Right atrium auricular region (tissue), 2 donors: ENCODE results near the gene SPEF1. TPM values are rescaled to one million over a fixed set of nuclear protein-coding genes. Genes with fewer than 3 reads are reported as not detected.
"Not testable (repeated sequence)": the region's sequence is repeated elsewhere in the genome, so short reads cannot be mapped to it uniquely, and the experiment has no call there.

Experiments
- DNase-seq: peaks from one replicate; pipeline ENCODE4 v3.0.0-alpha.2; 2019; ENCODE audit warnings: low spot score
- H3K27ac ChIP-seq, 2 donors: fragments of 200-600 bp; sonication (generic); 1 replicate in 1 of 2; 2 replicates in 1 of 2; pipeline ENCODE4 v1.5.1; 2016 to 2019
- H3K27me3 ChIP-seq, 2 donors: fragments of 200-600 bp; sonication (generic); one replicate each; pipeline versions ENCODE4 v1.5.1 to v1.6.0; 2017 to 2019
- H3K36me3 ChIP-seq: fragments of 200-600 bp; sonication (generic); one replicate; pipeline ENCODE4 v1.5.1; 2016
- H3K4me1 ChIP-seq, 2 donors: fragments of 200-600 bp; sonication (generic); one replicate each; pipeline versions ENCODE4 v1.5.1 to v1.6.0; 2017 to 2019
- H3K4me3 ChIP-seq, 2 donors: fragments of 200-600 bp; sonication (generic); 1 replicate in 1 of 2; 2 replicates in 1 of 2; pipeline ENCODE4 v1.5.1; 2017 to 2019; ENCODE audit warnings: mild to moderate bottlenecking in 1 of 2, moderate library complexity in 1 of 2
- H3K9me3 ChIP-seq, 2 donors: fragments of 200-600 bp; sonication (generic); one replicate each; pipeline ENCODE4 v1.5.1; 2019
- total RNA-seq, 2 donors: library from RNA; depleted of rRNA; stranded (reverse); fragments of >200 nt; gene quantifications; one replicate each; pipeline ENCODE4 v1.1.0, GENCODE V29; 2016
- TF ChIP-seq, protein P1 (sequence below), 2 donors: fragments of 200-600 bp; sonication (generic); IDR thresholded peaks; one replicate each; pipeline ENCODE4 v1.5.1; 2019; ENCODE audit warnings: antibody characterized with exemption in 2 of 2

The SPEF1 gene
- total RNA-seq, 2 donors from 2014 or later = 0.31 TPM; not detected in 1

- TF ChIP-seq, protein P1, sequence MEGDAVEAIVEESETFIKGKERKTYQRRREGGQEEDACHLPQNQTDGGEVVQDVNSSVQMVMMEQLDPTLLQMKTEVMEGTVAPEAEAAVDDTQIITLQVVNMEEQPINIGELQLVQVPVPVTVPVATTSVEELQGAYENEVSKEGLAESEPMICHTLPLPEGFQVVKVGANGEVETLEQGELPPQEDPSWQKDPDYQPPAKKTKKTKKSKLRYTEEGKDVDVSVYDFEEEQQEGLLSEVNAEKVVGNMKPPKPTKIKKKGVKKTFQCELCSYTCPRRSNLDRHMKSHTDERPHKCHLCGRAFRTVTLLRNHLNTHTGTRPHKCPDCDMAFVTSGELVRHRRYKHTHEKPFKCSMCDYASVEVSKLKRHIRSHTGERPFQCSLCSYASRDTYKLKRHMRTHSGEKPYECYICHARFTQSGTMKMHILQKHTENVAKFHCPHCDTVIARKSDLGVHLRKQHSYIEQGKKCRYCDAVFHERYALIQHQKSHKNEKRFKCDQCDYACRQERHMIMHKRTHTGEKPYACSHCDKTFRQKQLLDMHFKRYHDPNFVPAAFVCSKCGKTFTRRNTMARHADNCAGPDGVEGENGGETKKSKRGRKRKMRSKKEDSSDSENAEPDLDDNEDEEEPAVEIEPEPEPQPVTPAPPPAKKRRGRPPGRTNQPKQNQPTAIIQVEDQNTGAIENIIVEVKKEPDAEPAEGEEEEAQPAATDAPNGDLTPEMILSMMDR (IDR thresholded peaks at IDR 0.05) = no peak
- Histone ChIP-seq H3K27me3 (no peaks in the 10 kb centered on the region), H3K9me3 (no peaks in the 10 kb centered on the region), H3K36me3 (peaks cover 20% of the 10 kb centered on the region), H3K27ac (no peak overlapping the region), H3K4me1 (peaks cover 0 to 40% of the 10 kb centered on the region in 2 donors), H3K4me3 (peak overlapping the region in 1 of 2 donors; percentile 73)
- DNase-seq = no peak
Measured at GRCh38 chr20:3797592-3798372, 16.5 kb upstream of the SPEF1 start.

DNA sequence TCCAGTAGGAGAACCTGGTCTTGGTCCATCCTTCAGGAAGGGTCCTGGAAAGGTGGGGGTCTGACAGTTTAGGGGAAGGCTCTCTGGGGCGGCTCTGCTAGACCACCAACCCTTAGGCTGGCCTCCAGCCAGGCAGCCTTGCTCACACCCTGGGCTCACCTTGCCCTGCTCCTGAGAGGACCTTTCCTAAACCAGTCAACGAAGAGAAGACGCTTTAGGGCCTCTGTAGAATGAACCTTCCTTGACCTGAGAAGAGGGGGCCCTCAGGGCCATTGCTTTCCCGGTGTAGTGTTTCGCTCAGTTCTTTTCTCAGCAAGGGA lies 15.9 kb upstream of the SPEF1 start:
- TF ChIP-seq, protein P1 (IDR thresholded peaks at IDR 0.05) = no peak
- no peaks in the 10 kb centered on the region for H3K9me3 ChIP-seq
- peaks cover 16% of the 10 kb centered on the region for H3K36me3 ChIP-seq
- H3K4me3 ChIP-seq = peak overlapping the region in 1 of 2 donors; percentile 73
- H3K27me3 ChIP-seq = no peaks in the 10 kb centered on the region
- no peak for DNase-seq
- H3K4me1 ChIP-seq = peaks cover 0 to 40% of the 10 kb centered on the region in 2 donors
- H3K27ac ChIP-seq = no peak overlapping the region

DNA sequence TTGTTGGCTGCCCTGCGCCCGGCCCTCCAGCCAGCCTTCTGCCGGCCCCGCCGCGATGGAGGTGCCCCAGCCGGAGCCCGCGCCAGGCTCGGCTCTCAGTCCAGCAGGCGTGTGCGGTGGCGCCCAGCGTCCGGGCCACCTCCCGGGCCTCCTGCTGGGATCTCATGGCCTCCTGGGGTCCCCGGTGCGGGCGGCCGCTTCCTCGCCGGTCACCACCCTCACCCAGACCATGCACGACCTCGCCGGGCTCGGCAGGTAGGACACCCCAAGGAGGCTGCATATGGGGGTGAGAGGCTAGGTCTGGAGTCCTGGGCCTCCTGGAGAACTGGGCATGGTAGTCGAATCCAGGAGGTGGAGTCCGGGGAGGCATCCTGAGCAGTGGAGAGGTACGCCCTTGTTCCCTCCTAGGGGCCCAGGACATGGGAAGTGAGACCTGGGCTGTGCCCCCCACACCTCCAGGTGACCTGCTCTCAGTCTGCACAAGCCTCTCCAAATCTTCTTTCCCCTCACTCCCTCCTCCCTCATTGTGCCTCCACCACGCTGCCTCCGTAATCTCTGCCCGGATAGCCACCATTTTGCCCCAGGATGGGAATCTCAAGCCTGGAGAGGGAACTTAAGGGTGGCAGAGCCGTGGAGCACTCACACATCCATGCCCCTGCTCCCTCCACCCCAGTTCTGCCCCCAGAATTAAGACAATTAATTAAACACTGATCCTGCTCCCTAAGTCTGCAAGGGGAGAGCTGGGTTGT lies 15.4 kb upstream of the SPEF1 start:
- Histone ChIP-seq H3K4me1 (peaks cover 0 to 40% of the 10 kb centered on the region in 2 donors), H3K27ac (peak overlapping the region; percentile 98 to 99), H3K9me3 (no peaks in the 10 kb centered on the region), H3K4me3 (peak overlapping the region; percentile 73 to 81), H3K36me3 (peaks cover 10% of the 10 kb centered on the region), H3K27me3 (no peaks in the 10 kb centered on the region)
- TF ChIP-seq, protein P1 (IDR thresholded peaks at IDR 0.05) = no peak
- DNase-seq = no peak

DNA sequence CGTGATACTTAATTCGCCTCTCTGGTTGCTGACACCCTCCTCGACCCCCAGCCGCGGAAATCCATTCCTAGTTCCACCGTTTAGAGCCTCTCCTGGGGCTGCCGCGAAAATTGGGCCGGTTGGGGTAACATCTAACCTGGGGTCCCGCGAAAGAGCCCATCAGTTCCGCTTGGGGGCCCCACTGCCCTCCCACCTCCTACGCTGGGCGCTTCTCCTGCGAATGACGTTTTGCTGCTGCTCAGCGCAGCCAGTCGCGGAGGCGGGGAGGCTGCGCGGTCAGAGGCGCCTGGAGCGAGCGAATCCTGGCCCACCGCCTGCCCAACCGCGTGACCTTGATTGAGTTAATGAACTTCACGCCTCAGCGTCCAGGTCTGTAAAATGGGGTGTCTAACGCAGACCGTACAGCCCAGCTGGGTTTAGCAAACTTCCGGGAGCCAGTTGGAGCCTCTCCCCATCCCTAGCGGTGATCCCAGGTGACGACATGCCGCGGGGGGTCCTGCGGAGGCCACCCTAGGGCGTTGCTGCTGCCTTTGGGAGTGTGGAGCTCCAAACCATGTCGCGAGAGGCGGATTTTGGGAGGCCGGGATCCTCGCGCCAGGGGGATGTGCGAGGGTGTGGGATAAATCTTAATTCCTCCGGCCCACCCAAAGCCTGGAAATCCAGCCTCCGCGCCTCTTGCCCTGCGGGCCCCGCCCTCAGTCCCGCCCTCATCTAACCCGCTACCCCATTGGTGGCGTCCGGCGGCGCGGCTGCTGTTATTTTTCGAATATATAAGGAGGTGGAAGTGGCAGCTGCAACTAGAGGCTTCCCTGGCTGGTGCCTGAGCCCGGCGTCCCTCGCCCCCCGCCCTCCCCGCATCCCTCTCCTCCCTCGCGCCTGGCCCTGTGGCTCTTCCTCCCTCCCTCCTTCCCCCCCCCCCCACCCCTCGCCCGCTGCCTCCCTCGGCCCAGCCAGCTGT lies 14.5 kb upstream of the SPEF1 start, which contains the start of gene CDC25B:
TSS of gene CDC25B (plus strand) at position 800 of the 958 bp plus-strand sequence. CDS start 222 bp downstream, outside the sequence.
- peaks cover 2% of the 10 kb centered on the region for H3K36me3 ChIP-seq
- H3K4me3 ChIP-seq = peak within 1 kb of the TSS; percentile 73 to 81
- no peaks in the 10 kb centered on the region for H3K27me3 ChIP-seq
- TF ChIP-seq, protein P1 (IDR thresholded peaks at IDR 0.05) = peak; percentile 24 to 53
- DNase-seq = peak; percentile 97
- peaks cover 0 to 40% of the 10 kb centered on the region in 2 donors for H3K4me1 ChIP-seq
- H3K9me3 ChIP-seq = no peaks in the 10 kb centered on the region
- peak within 1 kb of the TSS; percentile 98 to 99 for H3K27ac ChIP-seq

DNA sequence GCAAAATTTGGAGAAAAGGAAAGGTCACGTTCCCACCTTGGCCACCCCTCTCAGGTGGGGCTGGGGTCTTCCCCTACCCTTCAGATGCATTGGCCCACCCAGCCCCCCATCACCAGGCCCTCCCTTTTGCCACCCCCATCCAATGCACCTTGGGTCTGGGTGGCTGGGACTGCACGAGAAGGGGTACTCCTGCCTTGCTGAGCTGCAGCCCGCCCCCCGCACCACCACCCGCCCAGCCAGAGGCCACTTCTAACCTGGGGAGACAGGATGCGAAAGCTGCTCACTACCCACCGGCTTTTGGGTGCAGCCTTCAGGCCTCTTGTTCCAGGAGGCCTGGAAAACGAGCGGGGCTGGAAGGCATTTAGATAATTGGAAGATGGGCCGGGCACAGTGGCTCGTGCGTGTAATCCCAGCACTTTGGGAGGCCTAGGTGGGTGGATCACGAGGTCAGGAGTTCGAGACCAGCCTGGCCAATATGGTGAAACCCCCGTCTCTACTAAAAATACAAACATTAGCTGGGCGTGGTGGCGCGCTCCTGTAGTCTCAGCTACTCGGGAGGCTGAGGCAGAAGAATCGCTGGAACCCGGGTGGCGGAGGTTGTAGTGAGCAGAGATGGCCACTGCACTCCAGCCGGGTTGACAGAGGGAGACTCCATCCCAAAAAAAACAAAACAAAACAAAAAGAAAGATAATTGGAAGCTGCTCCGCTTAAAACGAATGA lies 13.6 kb upstream of the SPEF1 start:
- Histone ChIP-seq H3K4me1 (peaks cover 0 to 40% of the 10 kb centered on the region in 2 donors), H3K4me3 (peak overlapping the region; percentile 73 to 81), H3K27me3 (no peaks in the 10 kb centered on the region), H3K36me3 (no peaks in the 10 kb centered on the region), H3K9me3 (no peaks in the 10 kb centered on the region), H3K27ac (peak overlapping the region; percentile 98 to 99)
- TF ChIP-seq, protein P1 (IDR thresholded peaks at IDR 0.05) = no peak
- DNase-seq = no peak

GRCh38 chr20:3794168-3794567 lies 12.9 kb upstream of the SPEF1 start:
- H3K9me3 ChIP-seq, DNase-seq, H3K27ac ChIP-seq, H3K27me3 ChIP-seq, H3K4me3 ChIP-seq, H3K36me3 ChIP-seq: not testable (repeated sequence)
- H3K4me1 ChIP-seq = peaks cover 0 to 36% of the 10 kb centered on the region in 2 donors

- not testable (repeated sequence) for H3K27me3 ChIP-seq, H3K27ac ChIP-seq, DNase-seq, H3K9me3 ChIP-seq, H3K4me3 ChIP-seq, H3K36me3 ChIP-seq
- peaks cover 0 to 25% of the 10 kb centered on the region in 2 donors for H3K4me1 ChIP-seq
Measured at GRCh38 chr20:3789201-3789600, 8.0 kb upstream of the SPEF1 start.
